Osteocyte (in vitro differentiated cells): Measurements from ENCODE around the gene KLK13. TPM values are rescaled to one million over a fixed set of nuclear protein-coding genes. Genes with fewer than 3 reads are reported as not detected.

Source experiments
- DNase-seq: peaks from one replicate; pipeline ENCODE4 v3.0.0; 2021; ENCODE audit warnings: mixed read lengths; ENCODE audit not compliant: unreplicated experiment; ENCODE audit errors: extremely low spot score
- H3K27ac Mint-ChIP-seq: one replicate; pipeline ENCODE4 v1.8.0; 2021; ENCODE audit warnings: mild to moderate bottlenecking, mixed read lengths; ENCODE audit not compliant: unreplicated experiment
- H3K27me3 Mint-ChIP-seq: one replicate; pipeline ENCODE4 v1.8.0; 2021; ENCODE audit warnings: mixed read lengths; ENCODE audit not compliant: unreplicated experiment
- H3K36me3 Mint-ChIP-seq: one replicate; pipeline ENCODE4 v1.8.0; 2021; ENCODE audit warnings: mixed read lengths; ENCODE audit not compliant: unreplicated experiment
- H3K4me1 Mint-ChIP-seq: one replicate; pipeline ENCODE4 v1.8.0; 2021; ENCODE audit warnings: mixed read lengths; ENCODE audit not compliant: unreplicated experiment
- H3K4me3 Mint-ChIP-seq: one replicate; pipeline ENCODE4 v1.8.0; 2021; ENCODE audit warnings: mild to moderate bottlenecking, moderate library complexity, mixed read lengths; ENCODE audit not compliant: unreplicated experiment
- H3K9me3 Mint-ChIP-seq: one replicate; pipeline ENCODE4 v1.8.0; 2021; ENCODE audit warnings: mixed read lengths; ENCODE audit not compliant: unreplicated experiment
- total RNA-seq: library from RNA; stranded (reverse); gene quantifications from 2 replicates; pipeline ENCODE4 v1.2.1, GENCODE V29; 2021
- TF ChIP-seq, protein P1 (sequence below): fragments of 200-600 bp; sonication (generic); IDR thresholded peaks from 2 replicates; pipeline ENCODE4 v1.5.0; 2021; ENCODE audit warnings: antibody characterized with exemption, mild to moderate bottlenecking, moderate library complexity

The KLK13 gene
- total RNA-seq, 1 donor from 2014 or later, result not detected

DNA sequence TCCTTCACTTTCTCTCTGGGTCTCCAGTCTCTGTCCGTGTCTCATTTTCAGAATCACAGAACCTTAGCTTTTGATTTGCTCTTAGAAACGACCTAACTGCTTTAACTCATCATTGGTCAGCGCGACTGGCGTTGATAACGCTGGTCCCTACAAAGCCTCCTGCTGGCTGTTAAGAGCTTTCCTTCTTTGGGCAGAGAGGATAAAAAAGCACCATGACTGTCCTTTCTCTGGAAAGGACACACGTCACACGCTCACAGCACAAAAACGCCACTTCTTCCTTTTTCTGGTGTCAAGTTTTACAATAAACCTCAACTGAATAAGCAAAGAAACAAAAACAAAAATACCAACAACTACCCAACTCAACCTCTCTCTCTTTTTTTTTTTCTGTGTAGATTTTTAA, 28.4 kb downstream of the KLK13 start:
- no peaks in the 10 kb centered on the region for H3K36me3 Mint-ChIP-seq

DNA sequence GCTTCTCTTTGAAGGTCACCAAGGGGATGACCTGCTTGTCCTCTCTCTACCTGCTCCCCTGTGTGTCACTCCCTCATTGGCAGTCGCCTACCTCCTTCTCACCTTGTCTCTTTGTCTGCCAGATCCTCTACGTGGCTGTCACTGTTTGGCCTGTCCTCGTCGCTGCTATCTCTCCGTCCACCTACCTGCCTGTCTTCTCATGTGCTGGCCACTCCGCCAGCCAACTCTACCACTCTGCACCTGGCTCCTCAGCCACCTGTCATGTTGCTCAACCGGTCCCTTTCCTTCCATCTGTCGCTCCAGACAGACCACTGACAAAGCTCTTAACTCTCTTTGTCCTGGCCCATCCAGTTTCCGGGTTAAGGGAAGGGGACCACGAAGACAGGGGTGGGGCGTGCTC, 30.2 kb downstream of the KLK13 start, which contains the start of gene KLK12:
TSS of gene KLK12 (minus strand) at position 299 of the 400 bp plus-strand sequence. CDS start 381 bp downstream, outside the sequence.
- TF ChIP-seq, protein P1, sequence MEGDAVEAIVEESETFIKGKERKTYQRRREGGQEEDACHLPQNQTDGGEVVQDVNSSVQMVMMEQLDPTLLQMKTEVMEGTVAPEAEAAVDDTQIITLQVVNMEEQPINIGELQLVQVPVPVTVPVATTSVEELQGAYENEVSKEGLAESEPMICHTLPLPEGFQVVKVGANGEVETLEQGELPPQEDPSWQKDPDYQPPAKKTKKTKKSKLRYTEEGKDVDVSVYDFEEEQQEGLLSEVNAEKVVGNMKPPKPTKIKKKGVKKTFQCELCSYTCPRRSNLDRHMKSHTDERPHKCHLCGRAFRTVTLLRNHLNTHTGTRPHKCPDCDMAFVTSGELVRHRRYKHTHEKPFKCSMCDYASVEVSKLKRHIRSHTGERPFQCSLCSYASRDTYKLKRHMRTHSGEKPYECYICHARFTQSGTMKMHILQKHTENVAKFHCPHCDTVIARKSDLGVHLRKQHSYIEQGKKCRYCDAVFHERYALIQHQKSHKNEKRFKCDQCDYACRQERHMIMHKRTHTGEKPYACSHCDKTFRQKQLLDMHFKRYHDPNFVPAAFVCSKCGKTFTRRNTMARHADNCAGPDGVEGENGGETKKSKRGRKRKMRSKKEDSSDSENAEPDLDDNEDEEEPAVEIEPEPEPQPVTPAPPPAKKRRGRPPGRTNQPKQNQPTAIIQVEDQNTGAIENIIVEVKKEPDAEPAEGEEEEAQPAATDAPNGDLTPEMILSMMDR, result no peak
- DNase-seq, result no peak
- H3K4me3 Mint-ChIP-seq, result no peak within 1 kb of the TSS
- H3K4me1 Mint-ChIP-seq, result no peaks in the 10 kb centered on the region
- H3K27me3 Mint-ChIP-seq, result no peaks in the 10 kb centered on the region
- H3K36me3 Mint-ChIP-seq, result no peaks in the 10 kb centered on the region
- H3K9me3 Mint-ChIP-seq, result peaks cover 19% of the 10 kb centered on the region
- no peak within 1 kb of the TSS for H3K27ac Mint-ChIP-seq

More for the DNA sequence above, 28.4 kb downstream of the KLK13 start:
- no peak for DNase-seq
- Mint-ChIP-seq H3K27ac (no peak overlapping the region), H3K27me3 (no peaks in the 10 kb centered on the region), H3K9me3 (peaks cover 6% of the 10 kb centered on the region), H3K4me3 (no peak overlapping the region), H3K4me1 (no peaks in the 10 kb centered on the region)
- TF ChIP-seq, protein P1, result no peak

DNA sequence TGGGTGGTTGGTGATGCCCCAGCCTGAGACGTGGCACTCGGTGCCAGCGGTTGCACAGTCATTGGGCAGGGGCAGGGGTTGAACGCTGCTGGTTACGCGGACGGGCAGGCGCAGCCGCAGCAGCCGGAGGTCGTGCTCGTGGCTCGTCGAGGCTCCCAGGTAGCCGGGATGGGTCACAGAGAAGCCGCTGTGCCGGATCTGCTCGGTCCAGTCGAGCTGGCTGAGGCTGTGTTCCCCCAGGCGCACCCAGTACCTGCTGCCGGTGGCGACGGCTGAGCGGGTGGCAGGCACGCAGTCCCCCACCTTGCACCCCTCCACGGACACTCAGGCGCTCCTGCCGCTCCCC, 33.0 kb downstream of the KLK13 start:
- H3K27ac Mint-ChIP-seq, result no peak overlapping the region
- H3K4me3 Mint-ChIP-seq, result no peak overlapping the region
- no peaks in the 10 kb centered on the region for H3K4me1 Mint-ChIP-seq
- H3K9me3 Mint-ChIP-seq, result peaks cover 22% of the 10 kb centered on the region
- TF ChIP-seq, protein P1, result no peak
- H3K36me3 Mint-ChIP-seq, result no peaks in the 10 kb centered on the region
- no peaks in the 10 kb centered on the region for H3K27me3 Mint-ChIP-seq
- no peak for DNase-seq

DNA sequence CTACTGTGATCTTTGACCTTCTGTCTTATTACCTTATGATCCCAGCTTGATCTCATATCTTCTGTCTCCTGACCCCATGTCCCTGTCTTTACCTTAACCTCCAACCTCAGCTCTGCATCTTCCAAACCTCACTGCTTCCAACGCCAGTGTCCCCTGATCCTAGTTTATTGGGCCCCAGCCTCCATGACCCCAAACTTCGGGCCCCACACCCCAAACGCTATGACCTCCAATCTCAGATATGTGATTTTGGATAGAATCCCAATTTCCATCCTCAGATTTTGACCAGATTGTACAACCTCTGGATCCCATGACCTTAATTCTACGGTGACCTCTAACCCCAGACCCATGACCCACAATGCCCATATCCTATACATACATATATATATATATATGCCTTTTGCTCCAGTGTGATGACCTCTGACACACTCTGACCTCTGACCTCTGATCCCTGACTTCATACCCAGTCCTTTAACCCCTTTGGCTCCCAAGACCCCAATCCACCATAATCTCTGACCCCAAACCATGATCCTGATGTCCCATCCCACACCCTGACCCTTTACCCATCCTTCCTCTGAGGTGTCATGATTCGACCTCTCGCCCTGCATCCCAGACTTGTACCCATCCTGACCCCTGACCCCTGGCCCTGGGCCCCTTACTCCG, 33.5 kb downstream of the KLK13 start:
- Mint-ChIP-seq H3K27me3 (no peaks in the 10 kb centered on the region), H3K4me3 (no peak overlapping the region), H3K9me3 (peaks cover 17% of the 10 kb centered on the region), H3K36me3 (no peaks in the 10 kb centered on the region), H3K4me1 (no peaks in the 10 kb centered on the region), H3K27ac (no peak overlapping the region)
- TF ChIP-seq, protein P1, result no peak
- DNase-seq, result no peak

DNA sequence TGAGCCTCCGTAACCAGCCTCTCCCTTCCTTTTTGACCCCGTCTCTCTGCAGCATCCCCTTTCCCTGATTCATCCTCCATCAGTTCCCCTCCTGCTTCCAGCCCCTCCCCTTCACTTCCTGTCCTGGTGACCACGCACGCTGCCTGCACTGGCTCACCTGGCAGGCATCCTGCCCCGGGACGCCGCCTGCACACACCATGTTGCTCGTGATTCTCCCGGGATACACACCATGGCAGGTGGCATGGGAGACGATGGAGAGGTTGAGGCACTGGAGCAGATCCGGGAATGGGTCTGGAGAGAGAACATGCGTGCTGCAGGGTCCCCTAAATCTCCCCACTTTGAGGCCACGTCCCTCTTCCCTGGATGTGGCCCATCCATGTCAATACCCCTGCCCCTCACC, 34.3 kb downstream of the KLK13 start:
- H3K9me3 Mint-ChIP-seq, result peaks cover 17% of the 10 kb centered on the region
- TF ChIP-seq, protein P1, result no peak
- no peaks in the 10 kb centered on the region for H3K36me3 Mint-ChIP-seq
- no peaks in the 10 kb centered on the region for H3K4me1 Mint-ChIP-seq
- H3K27ac Mint-ChIP-seq, result no peak overlapping the region
- no peaks in the 10 kb centered on the region for H3K27me3 Mint-ChIP-seq
- H3K4me3 Mint-ChIP-seq, result no peak overlapping the region
- no peak for DNase-seq
